ENCODE data around the gene MACROD2. TPM values are rescaled to one million over a fixed set of nuclear protein-coding genes. Genes with fewer than 3 reads are reported as not detected.

Gene MACROD2
- total RNA-seq (2022; extraction: Qiagen RNA extraction; ENCODE audit: low read depth) = 0.34 to 0.93 TPM (median 0.45 TPM) in 5 replicates

DNA sequence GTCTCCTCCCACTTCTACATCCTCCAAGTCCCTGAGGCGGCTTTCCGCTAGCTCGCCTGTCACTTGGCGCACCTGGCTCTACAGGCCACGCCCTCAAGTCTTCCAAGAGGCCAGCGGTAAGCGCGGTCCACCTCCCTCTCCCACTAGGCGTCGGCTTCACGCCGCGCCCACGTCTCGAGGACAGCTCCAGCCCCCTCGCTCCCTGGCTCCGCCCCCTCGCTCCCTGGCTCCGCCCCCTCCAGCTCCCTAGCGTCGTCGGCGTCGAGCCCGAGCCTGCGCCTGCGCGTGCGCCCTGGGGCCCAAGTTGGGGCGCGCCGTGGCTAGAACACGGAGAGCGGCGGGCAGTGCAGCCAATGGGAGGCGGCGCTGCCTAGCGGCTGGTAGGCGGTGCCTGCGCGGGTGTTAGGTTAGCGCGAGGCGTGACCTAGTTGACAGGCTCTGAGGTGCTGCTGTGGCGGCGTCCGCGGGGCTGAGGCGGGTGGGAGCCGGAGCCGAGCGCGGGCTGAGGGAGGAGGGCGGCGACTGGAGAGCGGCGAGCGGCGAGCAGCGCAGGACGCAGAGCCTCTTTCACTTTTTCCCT lies at the start of gene MACROD2:
Gene MACROD2 (plus strand): TSS at position 431 of the 580 bp plus-strand sequence.

DNA sequence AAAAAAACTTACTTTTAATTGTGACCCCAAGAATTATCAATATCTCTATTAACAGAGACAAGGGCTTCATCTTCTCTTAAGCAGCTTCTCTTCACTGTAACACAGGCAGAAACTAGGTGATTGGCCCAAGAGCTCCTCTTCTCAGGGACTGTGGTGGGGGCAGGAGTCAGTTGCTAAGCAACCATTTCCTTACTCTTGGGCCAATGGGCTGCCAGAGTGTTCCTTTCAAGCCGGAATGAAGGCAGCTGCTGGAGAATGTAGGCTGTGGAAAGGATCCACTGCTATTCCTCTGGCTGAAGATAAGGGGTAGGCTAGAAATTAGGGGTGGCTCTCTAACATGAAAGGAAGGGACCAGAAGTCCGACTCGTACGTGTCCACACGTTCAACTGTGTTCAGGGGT lies 4.9 kb upstream of the MACROD2 start, which contains the start of gene SEL1L2:
Gene SEL1L2 (minus strand): TSS at position 150 of the 400 bp plus-strand sequence. CDS start 80 bp downstream, at position 70.

DNA sequence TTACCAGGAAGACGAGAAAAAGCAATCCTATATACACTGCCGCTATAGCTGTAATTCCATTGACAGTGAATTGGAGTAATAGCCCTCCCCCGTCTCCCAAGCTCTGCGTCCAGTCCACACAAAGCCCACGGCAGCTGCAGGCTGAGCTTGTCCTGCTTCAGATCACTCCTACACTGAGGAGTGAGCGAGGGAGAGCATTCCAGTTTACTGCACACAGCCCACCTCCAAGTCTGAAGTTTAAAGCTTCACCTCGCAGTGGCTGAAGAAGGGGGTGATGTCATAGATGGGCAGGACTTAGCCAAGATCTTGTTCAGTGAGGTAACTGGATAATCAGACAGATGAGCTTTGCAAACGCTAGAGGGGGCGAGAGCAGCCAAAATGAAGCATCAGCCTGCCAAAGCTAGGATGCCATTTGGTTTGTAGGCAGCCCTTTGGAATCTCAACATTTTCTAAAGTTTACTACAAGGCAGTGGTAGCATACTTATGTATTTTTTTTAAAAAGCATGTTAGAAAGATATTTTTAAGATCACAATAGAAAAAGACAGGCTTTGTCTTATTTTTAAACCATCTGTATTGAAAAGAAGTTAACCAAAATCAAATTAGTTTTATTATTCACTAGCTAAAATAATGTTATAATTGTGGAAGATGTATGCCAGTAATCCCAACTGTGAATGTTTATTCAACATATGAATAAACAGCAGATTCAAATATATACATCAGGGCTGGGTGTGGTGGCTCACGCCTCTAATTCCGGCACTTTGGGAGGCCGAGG lies 342.3 kb downstream of the MACROD2 start, which contains the start of gene FLRT3:
Gene FLRT3 (minus strand): TSS at position 213 of the 772 bp plus-strand sequence. CDS start 10,106 bp downstream, outside the sequence.

Other genes starting within 250 kb of the MACROD2 start
- 19.4 to 26.9 TPM (median 22.7 TPM) in 5 replicates for gene ESF1, start 210.6 kb upstream of the MACROD2 start, total RNA-seq (2022; extraction: Qiagen RNA extraction; ENCODE audit: low read depth)
- 30.0 to 38.4 TPM (median 35.1 TPM) in 5 replicates for gene NDUFAF5, start 210.5 kb upstream of the MACROD2 start, total RNA-seq (2022; extraction: Qiagen RNA extraction; ENCODE audit: low read depth)
- not detected in 5 replicates for gene SEL1L2, start 4.9 kb upstream of the MACROD2 start, total RNA-seq (2022; extraction: Qiagen RNA extraction; ENCODE audit: low read depth)

Data from A549 treated with GW870086 at 1 μM for 4 hours (cell line).